GM12892 (cell line): ENCODE data around the gene HAUS8.
A peak's percentile ranks its signal among the peaks of the same experiment; 100 is the strongest.

Experiments
- POLR2A ChIP-seq: IDR thresholded peaks from 2 replicates; pipeline ENCODE4 v1.6.1; 2011; ENCODE audit warnings: low read depth, low read length, control low read depth
- POLR2AphosphoS5 ChIP-seq: IDR thresholded peaks from 2 replicates; pipeline ENCODE4 v1.6.1; 2011; ENCODE audit warnings: low read depth, low read length, control low read depth
- TAF1 ChIP-seq: IDR thresholded peaks from 2 replicates; pipeline ENCODE4 v1.6.1; 2011; ENCODE audit warnings: low read depth, mild to moderate bottlenecking, control low read depth, low read length, borderline replicate concordance

DNA sequence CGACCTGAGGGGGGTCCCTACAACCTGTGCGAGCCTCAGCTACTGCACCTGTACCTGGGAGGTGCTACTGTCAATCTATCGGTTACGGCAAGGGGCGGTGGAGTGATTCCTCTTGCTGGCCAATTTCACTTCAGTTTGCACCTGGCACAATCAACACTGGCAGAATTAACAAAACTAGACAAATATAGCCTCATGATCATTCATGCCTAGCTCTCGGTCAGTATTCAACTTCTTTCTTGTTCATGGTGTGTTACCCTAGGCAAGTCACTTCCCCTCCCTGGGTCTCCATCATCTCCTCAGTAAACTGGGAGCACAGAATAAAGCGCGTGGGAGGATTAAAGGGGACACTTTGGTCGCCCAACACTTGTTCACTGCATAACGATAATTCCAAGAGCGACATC, 618 bp downstream of the HAUS8 start:
- TF ChIP-seq POLR2AphosphoS5 (no peak), TAF1 (no peak), POLR2A (peak; percentile 10; the same call in 1 of the 2 replicates)
